B cell (primary cell): ENCODE measurements around the gene EIPR1. TPM values are rescaled to one million over a fixed set of nuclear protein-coding genes. Genes with fewer than 3 reads are reported as not detected.

Experiments used
- ATAC-seq: fragments of 200-7000 bp; cut with Tn5 transposase; one replicate; pipeline ENCODE4 v1.10.0; 2021; ENCODE audit warnings: low read depth, mild to moderate bottlenecking, moderate number of reproducible peaks, moderate library complexity
- CTCF ChIA-PET: fragments of 350-600 bp; sonication (Branson Sonifier 250); formaldehyde crosslinking; loops from one replicate; lab custom pipeline; 2021; ENCODE audit warnings: antibody characterized with exemption, inconsistent platforms; lab: Charles Lee
- POLR2A ChIA-PET: fragments of 350-600 bp; sonication (Branson Sonifier 250); formaldehyde crosslinking; loops from one replicate; lab custom pipeline; 2021; ENCODE audit warnings: antibody characterized with exemption; lab: Charles Lee
- DNase-seq: peaks from one replicate; pipeline ENCODE4 v3.0.0; 2013
- H2AFZ ChIP-seq: 2 replicates; pipeline ENCODE4 v1.6.1; 2012; ENCODE audit warnings: mild to moderate bottlenecking, low read depth, low read length; ENCODE audit not compliant: insufficient read depth, poor library complexity, severe bottlenecking
- H3K27ac ChIP-seq, 2 donors: 1 replicate in 1 of 2; 2 replicates in 1 of 2; pipeline ENCODE4 v1.5.1; 2012 to 2013; ENCODE audit warnings: low read length in 2 of 2, mild to moderate bottlenecking in 2 of 2, moderate library complexity in 1 of 2
- H3K27me3 ChIP-seq, 4 experiments: fragments of 200-600 bp in 1 of 4; sonication (generic) in 1 of 4; replicated peaks in 1 of 4; 1 replicate in 2 of 4; 2 replicates in 2 of 4; pipeline versions ENCODE4 v1.6.1 to v1.7.0; 2013 to 2016; ENCODE audit warnings: low read length in 3 of 4, mild to moderate bottlenecking in 2 of 4, mixed read lengths in 1 of 4, moderate library complexity in 1 of 4; ENCODE audit not compliant: insufficient read depth in 4 of 4, control insufficient read depth in 3 of 4; ENCODE audit errors: control extremely low read depth in 1 of 4
- H3K36me3 ChIP-seq, 2 experiments: replicated peaks in 1 of 2; 1 replicate in 1 of 2; 2 replicates in 1 of 2; pipeline versions ENCODE4 v1.6.1 to v1.7.1; 2013; ENCODE audit warnings: low read length in 1 of 2; ENCODE audit not compliant: insufficient read depth in 2 of 2, control insufficient read depth in 1 of 2; ENCODE audit errors: control extremely low read depth in 1 of 2, extremely low read depth in 1 of 2
- H3K4me1 ChIP-seq, 2 donors: fragments of 200-600 bp in 1 of 2; sonication (generic) in 1 of 2; 1 replicate in 1 of 2; 2 replicates in 1 of 2; pipeline versions ENCODE4 v1.5.1 to v1.6.1; 2013 to 2017; ENCODE audit warnings: low read length in 2 of 2; ENCODE audit not compliant: control insufficient read depth in 2 of 2, insufficient read depth in 2 of 2
- H3K4me2 ChIP-seq: replicated peaks from 2 replicates; pipeline ENCODE3; 2012; ENCODE audit warnings: mild to moderate bottlenecking, low read depth, low read length; ENCODE audit not compliant: poor library complexity, severe bottlenecking
- H3K4me3 ChIP-seq, 5 experiments: fragments of 200-600 bp in 1 of 5; sonication (generic) in 1 of 5; 1 replicate in 3 of 5; 2 replicates in 2 of 5; pipeline versions ENCODE4 v1.5.1 to v1.7.0; 2011 to 2016; ENCODE audit warnings: low read length in 4 of 5, mild to moderate bottlenecking in 4 of 5, low read depth in 2 of 5, control low read depth in 1 of 5, moderate library complexity in 1 of 5; ENCODE audit not compliant: insufficient read depth in 1 of 5; ENCODE audit errors: control extremely low read depth in 1 of 5, extremely low read depth in 1 of 5
- H3K79me2 ChIP-seq: fragments of 200-600 bp; sonication (generic); one replicate; pipeline ENCODE4 v1.6.0; 2016; ENCODE audit warnings: low read length; ENCODE audit not compliant: control insufficient read depth, insufficient read depth
- H3K9ac ChIP-seq: fragments of 200-600 bp; sonication (generic); 2 replicates; pipeline ENCODE4 v1.6.1; 2017; ENCODE audit warnings: mild to moderate bottlenecking, low read length, moderate library complexity
- H3K9me3 ChIP-seq, 3 donors: one replicate each; pipeline versions ENCODE4 v1.6.1 to v1.7.1; 2013; ENCODE audit warnings: low read length in 2 of 3; ENCODE audit not compliant: control insufficient read depth in 2 of 3, insufficient read depth in 1 of 3; ENCODE audit errors: control extremely low read depth in 1 of 3
- H4K20me1 ChIP-seq: 2 replicates; pipeline ENCODE4 v1.6.0; 2012; ENCODE audit warnings: mild to moderate bottlenecking, low read length; ENCODE audit not compliant: insufficient read depth, control insufficient read depth, poor library complexity, severe bottlenecking
- H3K27ac Mint-ChIP-seq: one replicate; pipeline ENCODE4 v1.8.0; 2021; ENCODE audit warnings: mixed read lengths
- H3K27me3 Mint-ChIP-seq: one replicate; pipeline ENCODE4 v1.8.0; 2021; ENCODE audit warnings: mixed read lengths
- H3K4me1 Mint-ChIP-seq: one replicate; pipeline ENCODE4 v1.8.0; 2021; ENCODE audit warnings: mixed read lengths
- H3K4me3 Mint-ChIP-seq: one replicate; pipeline ENCODE4 v1.8.0; 2021; ENCODE audit warnings: mixed read lengths
- H3K9me3 Mint-ChIP-seq: one replicate; pipeline ENCODE4 v1.8.0; 2022; ENCODE audit warnings: mixed read lengths; ENCODE audit not compliant: insufficient read depth
- EZH2 ChIP-seq: IDR thresholded peaks from 2 replicates; pipeline ENCODE4 v1.6.1; 2012; ENCODE audit warnings: borderline replicate concordance, low read depth, mild to moderate bottlenecking, moderate library complexity, low read length; ENCODE audit not compliant: insufficient read depth, poor library complexity, severe bottlenecking
- WGBS: methylation state at CpG from one replicate; pipeline ENCODE4 v1.1.5; 2013; ENCODE audit warnings: missing lambda C conversion rate; ENCODE audit not compliant: insufficient coverage; 5-methylcytosine and 5-hydroxymethylcytosine counted together
- intact Hi-C: fragments of 100-400 bp; cut with micrococcal nuclease; formaldehyde crosslinking; loops from one replicate; pipeline ENCODE4 v1.10.0; 2022
- polyA plus RNA-seq: library from polyadenylated mRNA; depleted of rRNA; stranded (reverse); fragments of >200 nt; gene quantifications from 2 replicates; pipeline ENCODE4 v1.2.3, GENCODE V29; 2012
- total RNA-seq, 2 donors: library from RNA; stranded (reverse); fragments of 120-200 nt in 1 of 2; gene quantifications; 1 replicate in 1 of 2; 2 replicates in 1 of 2; pipeline versions ENCODE4 v1.2.3 to v1.2.4, GENCODE V29; 2013 to 2022
- TF ChIP-seq, protein P1 (sequence below): fragments of 200-600 bp; IDR thresholded peaks from one replicate; pipeline ENCODE4 v1.8.0; 2022; ENCODE audit warnings: antibody characterized with exemption, mild to moderate bottlenecking

The EIPR1 gene
- total and polyA plus RNA-seq, 2 donors (not counting 1 experiment from before 2014, with no cell fraction given) = 31.8 to 37.0 TPM

GRCh38 chr2:3174626-3175567, 202.7 kb downstream of the EIPR1 start:
- Histone ChIP-seq H3K4me1 (no peaks in the 10 kb centered on the region), H3K27ac (no peak overlapping the region), H3K4me2 (no peak overlapping the region), H3K79me2 (no peaks in the 10 kb centered on the region), H2AFZ (no peak overlapping the region), H3K27me3 (no peaks in the 10 kb centered on the region), H3K4me3 (no peak overlapping the region), H3K36me3 (peaks cover 0 to 12% of the 10 kb centered on the region in 2 experiments), H3K9ac (no peak overlapping the region), H4K20me1 (no peaks in the 10 kb centered on the region), H3K9me3 (no peaks in the 10 kb centered on the region)
- TF ChIP-seq, protein P1, sequence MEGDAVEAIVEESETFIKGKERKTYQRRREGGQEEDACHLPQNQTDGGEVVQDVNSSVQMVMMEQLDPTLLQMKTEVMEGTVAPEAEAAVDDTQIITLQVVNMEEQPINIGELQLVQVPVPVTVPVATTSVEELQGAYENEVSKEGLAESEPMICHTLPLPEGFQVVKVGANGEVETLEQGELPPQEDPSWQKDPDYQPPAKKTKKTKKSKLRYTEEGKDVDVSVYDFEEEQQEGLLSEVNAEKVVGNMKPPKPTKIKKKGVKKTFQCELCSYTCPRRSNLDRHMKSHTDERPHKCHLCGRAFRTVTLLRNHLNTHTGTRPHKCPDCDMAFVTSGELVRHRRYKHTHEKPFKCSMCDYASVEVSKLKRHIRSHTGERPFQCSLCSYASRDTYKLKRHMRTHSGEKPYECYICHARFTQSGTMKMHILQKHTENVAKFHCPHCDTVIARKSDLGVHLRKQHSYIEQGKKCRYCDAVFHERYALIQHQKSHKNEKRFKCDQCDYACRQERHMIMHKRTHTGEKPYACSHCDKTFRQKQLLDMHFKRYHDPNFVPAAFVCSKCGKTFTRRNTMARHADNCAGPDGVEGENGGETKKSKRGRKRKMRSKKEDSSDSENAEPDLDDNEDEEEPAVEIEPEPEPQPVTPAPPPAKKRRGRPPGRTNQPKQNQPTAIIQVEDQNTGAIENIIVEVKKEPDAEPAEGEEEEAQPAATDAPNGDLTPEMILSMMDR = no peak
- TF ChIP-seq EZH2 = no peak
- ChIA-PET CTCF (no interaction called here), POLR2A (no interaction called here)
- no peak overlapping the region for H3K27ac Mint-ChIP-seq
- intact Hi-C loops = loop anchor here (10.0 kb wide), 1 partner anchor 130 kb away; no protein-coding TSS in a partner anchor
- no peak overlapping the region for H3K4me3 Mint-ChIP-seq
- no peak for ATAC-seq
- 94% methylated on average over 26 of the region's 26 CpGs for WGBS
- no peaks in the 10 kb centered on the region for H3K9me3 Mint-ChIP-seq
- no peaks in the 10 kb centered on the region for H3K4me1 Mint-ChIP-seq
- H3K27me3 Mint-ChIP-seq = no peaks in the 10 kb centered on the region
- DNase-seq = no peak

- Mint-ChIP-seq H3K9me3 (no peaks in the 10 kb centered on the region), H3K27ac (no peak overlapping the region), H3K27me3 (no peaks in the 10 kb centered on the region), H3K4me1 (no peaks in the 10 kb centered on the region), H3K4me3 (no peak overlapping the region)
- DNase-seq (no peak), ATAC-seq (no peak)
- H2AFZ ChIP-seq = no peak overlapping the region
- no peak overlapping the region for H3K27ac ChIP-seq
- CTCF ChIA-PET = no interaction called here
- POLR2A ChIA-PET = no interaction called here
- no peaks in the 10 kb centered on the region for H3K27me3 ChIP-seq
- intact Hi-C loops = loop anchor here (10.0 kb wide), 1 partner anchor 132 kb away; no protein-coding TSS in a partner anchor
- H3K9me3 ChIP-seq = no peaks in the 10 kb centered on the region
- H3K4me1 ChIP-seq = no peaks in the 10 kb centered on the region
- TF ChIP-seq EZH2 = no peak
- TF ChIP-seq, protein P1 = no peak
- H3K4me3 ChIP-seq = no peak overlapping the region
- no peaks in the 10 kb centered on the region for H3K79me2 ChIP-seq
- peaks cover 0 to 12% of the 10 kb centered on the region in 2 experiments for H3K36me3 ChIP-seq
- no peak overlapping the region for H3K4me2 ChIP-seq
- no peak overlapping the region for H3K9ac ChIP-seq
- WGBS = 96% methylated on average over 14 of the region's 14 CpGs
- H4K20me1 ChIP-seq = no peaks in the 10 kb centered on the region
Observed at GRCh38 chr2:3173031-3173430, 204.6 kb downstream of the EIPR1 start.
